HL-60/S4 treated with phorbol 12-myristate 13-acetate at 8.2 ng/mL for 4 days and 3 days (cell line): ENCODE measurements around the gene RBM10.

Experiments
- in situ Hi-C: fragments of 300-500 bp; cut with MboI; formaldehyde crosslinking; loops from 2 replicates; pipeline ENCODE4 v1.15.0; 2022; ENCODE audit warnings: low sequenced_read_pairs

Gene RBM10

GRCh38 chrX:47175588-47175980, 30.6 kb downstream of the RBM10 start:
- in situ Hi-C loops: loop anchor here (25.0 kb wide), 1 partner anchor 212 kb away; no protein-coding TSS in a partner anchor

DNA sequence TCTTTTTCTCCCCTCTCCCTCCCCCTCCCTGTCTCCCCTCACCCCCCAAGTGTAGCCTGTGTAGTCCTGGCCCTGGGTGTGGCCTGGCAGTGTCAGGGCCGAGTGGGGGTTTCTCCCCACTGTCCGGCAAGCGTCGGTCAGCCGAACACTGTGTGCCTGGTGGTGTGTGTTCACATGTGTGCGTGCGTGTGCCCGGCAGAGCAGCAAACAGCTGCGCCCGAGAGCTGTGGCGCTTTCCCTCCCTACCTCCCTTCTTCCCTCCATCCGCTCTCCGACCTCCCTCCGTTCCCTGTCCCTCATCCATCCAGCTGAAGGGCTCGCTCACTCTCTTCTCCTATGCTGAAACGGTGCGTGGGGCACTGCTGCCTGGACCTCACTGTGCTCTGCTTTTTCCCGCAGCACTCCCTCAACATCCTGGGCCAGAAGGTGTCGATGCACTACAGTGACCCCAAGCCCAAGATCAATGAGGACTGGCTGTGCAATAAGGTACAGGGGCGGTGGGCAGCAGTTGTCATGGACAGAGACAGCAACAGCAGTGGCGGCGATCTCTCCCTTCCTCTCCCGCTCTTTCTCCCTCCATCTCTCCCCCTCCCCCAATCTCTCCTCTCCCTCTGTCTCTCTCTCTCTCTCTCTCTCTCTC, 31.2 kb downstream of the RBM10 start:
- in situ Hi-C loops: loop anchor here (25.0 kb wide), 1 partner anchor 211 kb away; no protein-coding TSS in a partner anchor

- in situ Hi-C loops: loop anchor here (25.0 kb wide), 1 partner anchor 210 kb away; no protein-coding TSS in a partner anchor
Measured at GRCh38 chrX:47177079-47177478, 32.1 kb downstream of the RBM10 start.

GRCh38 chrX:47178337-47178736, 33.3 kb downstream of the RBM10 start:
- in situ Hi-C loops: loop anchor here (25.0 kb wide), 1 partner anchor 209 kb away; no protein-coding TSS in a partner anchor

- in situ Hi-C loops: loop anchor here (25.0 kb wide), 1 partner anchor 208 kb away; no protein-coding TSS in a partner anchor
Measured at GRCh38 chrX:47179221-47179927, 34.4 kb downstream of the RBM10 start.

DNA sequence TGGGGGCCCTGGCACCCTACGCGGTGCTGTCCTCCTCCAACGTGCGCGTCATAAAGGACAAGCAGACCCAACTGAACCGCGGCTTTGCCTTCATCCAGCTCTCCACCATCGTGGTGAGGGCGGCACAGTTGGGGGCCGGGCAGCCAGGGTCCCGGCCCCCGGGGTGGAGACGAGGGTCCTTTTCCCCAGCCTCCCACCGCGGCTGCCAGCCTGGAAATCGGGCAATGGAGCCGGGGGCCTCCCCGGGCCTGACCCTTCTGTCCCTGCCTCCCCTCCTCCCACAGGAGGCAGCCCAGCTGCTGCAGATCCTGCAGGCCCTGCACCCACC, 34.9 kb downstream of the RBM10 start:
- in situ Hi-C loops: loop anchor here (25.0 kb wide), 1 partner anchor 207 kb away; no protein-coding TSS in a partner anchor

DNA sequence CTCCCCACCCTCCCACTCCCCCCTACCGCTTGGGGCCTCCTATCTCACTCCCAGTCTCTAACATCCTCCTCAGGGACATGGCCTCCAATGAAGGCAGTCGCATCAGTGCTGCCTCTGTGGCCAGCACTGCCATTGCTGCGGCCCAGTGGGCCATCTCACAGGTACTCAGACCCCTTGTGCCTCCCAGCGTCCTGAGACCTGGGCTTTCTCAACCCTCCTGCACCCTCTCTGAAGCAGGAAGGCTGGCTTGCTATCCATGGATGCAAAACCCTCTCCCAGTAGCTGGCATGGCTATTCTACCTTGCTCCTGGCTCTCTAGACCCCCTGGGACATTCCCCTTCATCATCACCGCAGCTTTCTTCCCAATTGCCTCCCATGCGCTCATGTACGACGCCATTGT, 35.3 kb downstream of the RBM10 start:
- in situ Hi-C loops: loop anchor here (25.0 kb wide), 1 partner anchor 207 kb away; no protein-coding TSS in a partner anchor

DNA sequence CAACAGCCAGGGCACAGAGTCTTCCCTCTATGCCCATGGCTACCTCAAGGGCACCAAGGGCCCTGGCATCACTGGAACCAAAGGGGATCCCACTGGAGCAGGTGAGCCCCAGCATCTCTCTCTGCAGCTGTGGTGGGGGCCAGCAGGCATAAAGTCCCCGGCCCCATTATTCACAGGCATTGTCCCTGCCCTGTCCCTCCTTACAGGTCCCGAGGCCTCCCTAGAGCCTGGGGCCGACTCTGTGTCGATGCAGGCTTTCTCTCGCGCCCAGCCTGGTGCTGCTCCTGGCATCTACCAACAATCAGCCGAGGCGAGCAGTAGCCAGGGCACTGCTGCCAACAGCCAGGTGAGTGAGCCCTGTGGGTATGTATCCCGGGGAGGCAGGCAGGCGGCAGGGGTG, 36.3 kb downstream of the RBM10 start:
- in situ Hi-C loops: loop anchor here (25.0 kb wide), 1 partner anchor 206 kb away; no protein-coding TSS in a partner anchor

DNA sequence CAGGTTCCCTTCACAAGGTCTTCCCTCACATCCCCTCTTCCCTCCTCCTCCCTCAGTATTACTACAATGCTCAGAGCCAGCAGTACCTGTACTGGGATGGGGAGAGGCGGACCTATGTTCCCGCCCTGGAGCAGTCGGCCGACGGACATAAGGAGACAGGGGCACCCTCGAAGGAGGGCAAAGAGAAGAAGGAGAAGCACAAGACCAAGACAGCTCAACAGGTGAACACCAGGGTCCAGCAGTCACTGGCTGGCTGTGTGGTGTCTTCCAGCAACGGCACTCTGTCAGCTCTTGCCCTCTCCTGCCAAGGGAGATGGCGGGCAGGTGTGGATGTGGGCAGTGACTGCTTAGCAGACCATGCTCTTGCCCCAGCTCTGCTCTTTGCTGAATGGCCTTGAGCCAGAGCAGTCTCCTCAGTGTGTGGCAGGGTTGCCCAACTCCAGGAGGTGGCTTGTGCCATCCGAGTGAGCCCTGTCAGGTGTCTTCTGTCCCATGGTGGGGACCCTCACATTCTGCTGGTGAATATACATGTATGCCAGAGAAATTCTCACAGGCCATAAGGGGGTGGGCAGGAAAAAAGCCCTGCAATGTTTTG, 37.2 kb downstream of the RBM10 start:
- in situ Hi-C loops: loop anchor here (25.0 kb wide), 1 partner anchor 205 kb away; no protein-coding TSS in a partner anchor

DNA sequence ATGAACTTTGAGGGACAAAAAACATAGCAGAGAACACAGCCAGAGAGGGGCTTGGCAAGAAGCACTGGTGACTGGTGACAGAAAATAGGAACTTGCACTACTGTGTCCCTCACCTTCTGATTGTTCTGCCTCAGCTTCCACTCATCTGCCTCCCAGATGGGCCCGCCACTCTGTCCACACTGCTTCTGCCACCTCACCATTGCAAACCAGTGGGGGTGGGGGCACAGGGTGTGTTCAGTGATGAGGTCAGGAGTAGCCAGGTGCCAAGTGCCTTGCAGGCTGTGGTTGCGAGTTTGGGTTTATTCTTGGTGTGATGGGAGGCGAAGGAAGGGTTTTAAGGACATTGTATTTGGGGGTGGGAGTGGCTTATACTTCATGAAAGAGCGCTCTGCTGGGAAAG, 39.5 kb downstream of the RBM10 start:
- in situ Hi-C loops: loop anchor here (25.0 kb wide), 1 partner anchor 203 kb away; no protein-coding TSS in a partner anchor

- in situ Hi-C loops: loop anchor here (25.0 kb wide), 1 partner anchor 202 kb away; no protein-coding TSS in a partner anchor
Measured at GRCh38 chrX:47185241-47185640, 40.2 kb downstream of the RBM10 start.

DNA sequence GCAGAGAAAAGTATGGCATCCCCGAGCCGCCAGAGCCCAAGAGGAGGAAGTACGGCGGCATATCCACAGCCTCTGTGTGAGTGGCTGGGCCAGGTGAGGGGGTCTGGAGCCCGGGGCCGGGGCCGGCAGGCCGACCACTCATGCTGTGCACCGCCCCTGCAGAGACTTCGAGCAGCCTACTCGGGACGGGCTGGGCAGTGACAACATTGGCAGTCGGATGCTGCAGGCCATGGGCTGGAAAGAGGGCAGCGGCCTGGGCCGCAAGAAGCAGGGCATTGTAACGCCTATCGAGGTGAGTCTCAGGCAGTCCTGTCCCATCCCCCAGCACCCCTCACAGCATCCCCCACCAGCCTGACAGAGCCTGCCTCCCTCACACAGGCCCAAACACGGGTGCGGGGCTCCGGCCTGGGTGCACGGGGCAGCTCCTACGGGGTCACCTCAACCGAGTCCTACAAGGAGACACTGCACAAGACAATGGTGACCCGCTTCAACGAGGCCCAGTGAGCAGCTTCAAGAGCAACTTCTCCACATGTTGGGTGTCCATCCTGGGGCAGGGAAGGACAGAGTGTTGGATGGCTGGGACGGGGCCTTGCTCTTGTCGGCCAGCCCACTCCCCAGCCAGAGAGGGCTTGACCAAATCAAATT, 41.2 kb downstream of the RBM10 start:
- in situ Hi-C loops: loop anchor here (25.0 kb wide), 1 partner anchor 201 kb away; no protein-coding TSS in a partner anchor

DNA sequence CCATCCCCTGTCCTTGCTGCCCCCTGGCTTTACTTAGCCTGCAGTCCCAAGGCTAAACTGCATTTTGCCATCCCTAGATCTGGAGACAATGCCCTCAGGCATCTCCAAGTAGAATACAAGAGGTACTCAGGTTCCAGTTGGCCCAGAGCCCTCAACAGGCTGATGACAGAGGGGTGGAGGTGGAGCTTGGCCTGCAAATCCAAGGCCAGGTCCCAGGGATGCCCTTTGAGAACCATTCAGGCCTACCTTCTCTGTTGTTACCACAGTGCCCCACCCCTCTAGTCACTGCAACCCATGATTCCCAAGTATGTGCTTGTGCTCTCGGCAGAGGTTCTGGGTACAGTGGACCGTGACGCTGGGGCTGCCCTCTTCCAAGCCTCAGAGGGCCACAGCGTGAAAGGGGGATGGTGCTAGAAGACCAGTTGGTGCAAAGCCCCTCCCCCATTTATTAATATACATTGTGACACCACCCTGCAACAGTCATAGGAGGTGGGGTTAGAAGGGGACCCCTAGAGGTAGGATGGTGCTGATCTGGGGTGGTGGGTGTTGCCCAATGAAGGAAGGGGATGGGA, 42.2 kb downstream of the RBM10 start:
- in situ Hi-C loops: loop anchor here (25.0 kb wide), 1 partner anchor 200 kb away; no protein-coding TSS in a partner anchor

DNA sequence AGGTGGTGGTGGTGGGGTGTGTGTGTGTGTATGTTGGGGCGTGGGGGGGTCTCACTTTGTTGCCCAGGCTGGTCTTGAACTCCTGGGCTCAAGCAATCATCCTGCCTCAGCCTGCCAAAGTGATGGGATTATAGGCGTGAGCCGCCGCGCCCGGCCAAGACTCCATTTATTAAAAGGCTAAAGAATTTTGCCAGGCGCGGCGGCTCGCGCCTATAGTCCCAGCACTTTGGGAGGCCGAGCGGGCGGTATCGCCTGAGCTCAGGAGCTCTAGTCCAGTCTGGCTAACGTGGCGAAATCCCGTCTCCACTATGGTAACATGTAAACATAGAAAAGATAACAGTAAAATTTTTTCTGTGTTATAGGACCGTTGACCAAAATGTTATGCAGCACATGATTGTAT, 44.9 kb downstream of the RBM10 start:
- in situ Hi-C loops: loop anchor here (25.0 kb wide), 1 partner anchor 197 kb away; no protein-coding TSS in a partner anchor

- in situ Hi-C loops: loop anchor here (25.0 kb wide), 1 partner anchor 197 kb away; no protein-coding TSS in a partner anchor
Measured at GRCh38 chrX:47190445-47191269, 45.6 kb downstream of the RBM10 start.

- in situ Hi-C loops: loop anchor here (25.0 kb wide), 1 partner anchor 196 kb away; no protein-coding TSS in a partner anchor
Measured at GRCh38 chrX:47191331-47191730, 46.3 kb downstream of the RBM10 start.

DNA sequence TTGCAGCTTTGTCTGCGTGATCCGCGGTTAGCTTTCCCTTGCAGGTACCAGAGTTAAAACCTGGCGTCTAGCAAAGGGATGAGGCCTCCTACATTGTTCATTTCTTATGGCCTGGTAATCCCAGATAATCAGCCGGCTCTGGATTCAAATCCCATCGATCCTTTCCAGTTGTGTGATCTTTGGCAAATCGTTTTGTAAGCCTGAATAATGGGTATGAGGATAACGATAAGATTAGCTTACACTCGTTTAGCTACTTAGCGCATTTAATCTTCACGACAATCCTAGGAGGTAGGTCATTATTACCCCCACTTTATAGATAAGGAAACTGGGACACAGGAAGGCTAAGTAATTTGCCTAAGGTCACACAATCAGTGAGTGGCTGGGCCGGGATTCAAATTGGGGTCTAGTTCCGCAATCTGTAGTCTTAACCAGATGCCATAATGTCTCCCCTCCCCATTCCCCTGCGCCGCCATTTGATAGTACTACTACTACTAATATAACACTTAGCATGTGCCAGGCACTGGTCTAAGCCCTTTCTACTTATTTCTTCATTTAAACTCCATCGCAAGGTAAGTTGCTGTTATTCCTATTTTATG, 46.9 kb downstream of the RBM10 start:
- in situ Hi-C loops: loop anchor here (25.0 kb wide), 1 partner anchor 195 kb away; no protein-coding TSS in a partner anchor

DNA sequence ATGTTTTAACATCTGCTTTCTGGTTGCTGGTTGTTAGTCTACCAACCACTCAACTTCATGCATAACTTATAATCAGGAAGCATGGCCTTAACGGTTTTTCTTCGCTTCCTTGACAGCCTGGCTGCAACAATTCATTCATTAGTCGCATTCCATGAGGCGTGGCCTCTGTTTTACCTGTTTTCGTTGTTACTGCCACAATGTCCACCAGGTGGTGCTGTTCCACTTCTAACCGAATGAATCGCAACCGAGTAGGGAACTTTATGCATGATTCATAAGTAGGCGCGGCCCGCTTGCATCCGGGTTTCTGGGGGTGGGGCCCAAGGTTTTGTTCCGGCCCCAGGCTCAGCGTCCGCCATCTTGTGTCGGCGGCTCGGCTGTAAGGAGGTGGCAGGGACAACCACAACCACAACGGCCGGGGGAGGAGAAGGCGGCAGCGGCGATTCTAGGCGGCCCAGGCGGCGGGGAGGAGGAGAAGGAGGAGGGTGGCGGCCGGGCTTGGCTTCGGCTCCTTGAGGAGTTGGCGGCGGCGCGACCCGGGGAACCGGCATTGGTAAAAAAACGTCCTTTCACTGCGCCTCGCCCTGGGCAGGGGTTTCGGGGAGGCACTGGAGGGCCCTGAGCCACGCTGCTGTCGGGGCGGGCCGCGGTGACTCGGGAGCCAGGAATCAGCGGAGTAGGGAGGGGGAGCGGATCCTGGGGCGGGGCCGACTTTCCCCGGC, 48.6 kb downstream of the RBM10 start, which contains the start of gene UBA1:
UBA1 (plus strand) TSS at position 355 of the 719 bp plus-strand sequence. CDS start 4,974 bp downstream, outside the sequence.
- in situ Hi-C loops: loop anchor here (25.0 kb wide), 1 partner anchor 194 kb away; no protein-coding TSS in a partner anchor
